ENCODE data around the gene UBE3C.

- TF ChIP-seq ZNF776 (CRISPR knock-in tag; IDR thresholded peaks at IDR 0.05) = no peak
- TF ChIP-seq ZNF24 (IDR thresholded peaks at IDR 0.05) = no peak
- no peak for TF ChIP-seq ZNF614 (CRISPR knock-in tag; IDR thresholded peaks at IDR 0.05; ENCODE audit: borderline replicate concordance)
- TF ChIP-seq, protein P1, sequence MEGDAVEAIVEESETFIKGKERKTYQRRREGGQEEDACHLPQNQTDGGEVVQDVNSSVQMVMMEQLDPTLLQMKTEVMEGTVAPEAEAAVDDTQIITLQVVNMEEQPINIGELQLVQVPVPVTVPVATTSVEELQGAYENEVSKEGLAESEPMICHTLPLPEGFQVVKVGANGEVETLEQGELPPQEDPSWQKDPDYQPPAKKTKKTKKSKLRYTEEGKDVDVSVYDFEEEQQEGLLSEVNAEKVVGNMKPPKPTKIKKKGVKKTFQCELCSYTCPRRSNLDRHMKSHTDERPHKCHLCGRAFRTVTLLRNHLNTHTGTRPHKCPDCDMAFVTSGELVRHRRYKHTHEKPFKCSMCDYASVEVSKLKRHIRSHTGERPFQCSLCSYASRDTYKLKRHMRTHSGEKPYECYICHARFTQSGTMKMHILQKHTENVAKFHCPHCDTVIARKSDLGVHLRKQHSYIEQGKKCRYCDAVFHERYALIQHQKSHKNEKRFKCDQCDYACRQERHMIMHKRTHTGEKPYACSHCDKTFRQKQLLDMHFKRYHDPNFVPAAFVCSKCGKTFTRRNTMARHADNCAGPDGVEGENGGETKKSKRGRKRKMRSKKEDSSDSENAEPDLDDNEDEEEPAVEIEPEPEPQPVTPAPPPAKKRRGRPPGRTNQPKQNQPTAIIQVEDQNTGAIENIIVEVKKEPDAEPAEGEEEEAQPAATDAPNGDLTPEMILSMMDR (CRISPR knock-in tag; IDR thresholded peaks at IDR 0.05) = no peak
Measured at GRCh38 chr7:157188091-157188665, 49.5 kb downstream of the UBE3C start.

All from HepG2 (cell line).